ENCODE data around the gene CFAP299.

- no peak for TF ChIP-seq CTCF (IDR thresholded peaks at IDR 0.05)
- no peak for TF ChIP-seq POLR2A (IDR thresholded peaks at IDR 0.05; ENCODE audit: low read depth)
- no peak for TF ChIP-seq EP300 (IDR thresholded peaks at IDR 0.05)
Observed at GRCh38 chr4:80646061-80646460, 310.5 kb downstream of the CFAP299 start.

Data from esophagus muscularis mucosa (tissue), 4 donors.